ENCODE results near the gene C7orf33. TPM values are rescaled to one million over a fixed set of nuclear protein-coding genes. Genes with fewer than 3 reads are reported as not detected.

C7orf33 gene
- total and polyA plus RNA-seq, 2 experiments from 2014 or later: not detected

GRCh38 chr7:148615085-148615730 lies 24.6 kb downstream of the C7orf33 start:
- H3K4me3 ChIP-seq: no peak overlapping the region
- WGBS, 2 experiments (ENCODE audit: low coverage in 1 of 2, low lambda C conversion rate in 2 of 2, missing lambda C conversion rate in 2 of 2): 45 to 46% methylated on average over 6 of the region's 6 CpGs
- peaks cover 22% of the 10 kb centered on the region for H3K27me3 ChIP-seq (replicated peaks; ENCODE audit: insufficient read depth)

GRCh38 chr7:148620749-148621359 lies 30.3 kb downstream of the C7orf33 start:
- no peaks in the 10 kb centered on the region for H3F3A ChIP-seq (ENCODE audit: insufficient read depth)
- no peak for DNase-seq
- in situ Hi-C loops (cut with MboI): no loop called here

More at GRCh38 chr7:148615085-148615730, 24.6 kb downstream of the C7orf33 start:
- H3K36me3 ChIP-seq (ENCODE audit: low read depth): no peaks in the 10 kb centered on the region
- H3F3A ChIP-seq (ENCODE audit: insufficient read depth): no peaks in the 10 kb centered on the region
- H3K79me2 ChIP-seq (ENCODE audit: insufficient read depth): no peaks in the 10 kb centered on the region
- no peak overlapping the region for H3K4me2 ChIP-seq (ENCODE audit: unreplicated experiment)
- TF ChIP-seq EZH2phosphoT487 (IDR thresholded peaks at IDR 0.05; ENCODE audit: insufficient read depth, low read depth): no peak
- TF ChIP-seq EZH2 (IDR thresholded peaks at IDR 0.05; ENCODE audit: insufficient read depth, poor library complexity, severe bottlenecking): no peak
- no peak overlapping the region for H3K27ac ChIP-seq
- in situ Hi-C loops (cut with MboI): no loop called here
- H2AFZ ChIP-seq: no peak overlapping the region
- H3K9me2 ChIP-seq (ENCODE audit: insufficient read depth): no peaks in the 10 kb centered on the region
- no peak overlapping the region for H3K9ac ChIP-seq
- no peaks in the 10 kb centered on the region for H3K9me3 ChIP-seq (ENCODE audit: low read depth)
- no peaks in the 10 kb centered on the region for H4K20me1 ChIP-seq (ENCODE audit: insufficient read depth)
- no peaks in the 10 kb centered on the region for H3K4me1 ChIP-seq (ENCODE audit: insufficient read depth)
- no peak for DNase-seq

GRCh38 chr7:148621563-148621962 lies 31.0 kb downstream of the C7orf33 start:
- WGBS, 2 experiments (ENCODE audit: low coverage in 1 of 2, low lambda C conversion rate in 2 of 2, missing lambda C conversion rate in 2 of 2): 58 to 68% methylated on average over 1 of the region's 1 CpG

More at GRCh38 chr7:148620749-148621359, 30.3 kb downstream of the C7orf33 start:
- Histone ChIP-seq H2AFZ (no peak overlapping the region), H3K4me1 (ENCODE audit: insufficient read depth) (no peaks in the 10 kb centered on the region), H3K9me2 (ENCODE audit: insufficient read depth) (no peaks in the 10 kb centered on the region), H3K9ac (no peak overlapping the region), H3K36me3 (ENCODE audit: low read depth) (no peaks in the 10 kb centered on the region), H3K4me2 (ENCODE audit: unreplicated experiment) (no peak overlapping the region), H3K27me3 (replicated peaks; ENCODE audit: insufficient read depth) (peaks cover 28% of the 10 kb centered on the region), H3K9me3 (ENCODE audit: low read depth) (no peaks in the 10 kb centered on the region), H4K20me1 (ENCODE audit: insufficient read depth) (no peaks in the 10 kb centered on the region), H3K27ac (no peak overlapping the region), H3K79me2 (ENCODE audit: insufficient read depth) (no peaks in the 10 kb centered on the region), H3K4me3 (no peak overlapping the region)
- WGBS, 2 experiments (ENCODE audit: low coverage in 1 of 2, low lambda C conversion rate in 2 of 2, missing lambda C conversion rate in 2 of 2): 41 to 43% methylated on average over 6 of the region's 6 CpGs
- no peak for TF ChIP-seq EZH2phosphoT487 (IDR thresholded peaks at IDR 0.05; ENCODE audit: insufficient read depth, low read depth)
- no peak for TF ChIP-seq EZH2 (IDR thresholded peaks at IDR 0.05; ENCODE audit: insufficient read depth, poor library complexity, severe bottlenecking)

DNA sequence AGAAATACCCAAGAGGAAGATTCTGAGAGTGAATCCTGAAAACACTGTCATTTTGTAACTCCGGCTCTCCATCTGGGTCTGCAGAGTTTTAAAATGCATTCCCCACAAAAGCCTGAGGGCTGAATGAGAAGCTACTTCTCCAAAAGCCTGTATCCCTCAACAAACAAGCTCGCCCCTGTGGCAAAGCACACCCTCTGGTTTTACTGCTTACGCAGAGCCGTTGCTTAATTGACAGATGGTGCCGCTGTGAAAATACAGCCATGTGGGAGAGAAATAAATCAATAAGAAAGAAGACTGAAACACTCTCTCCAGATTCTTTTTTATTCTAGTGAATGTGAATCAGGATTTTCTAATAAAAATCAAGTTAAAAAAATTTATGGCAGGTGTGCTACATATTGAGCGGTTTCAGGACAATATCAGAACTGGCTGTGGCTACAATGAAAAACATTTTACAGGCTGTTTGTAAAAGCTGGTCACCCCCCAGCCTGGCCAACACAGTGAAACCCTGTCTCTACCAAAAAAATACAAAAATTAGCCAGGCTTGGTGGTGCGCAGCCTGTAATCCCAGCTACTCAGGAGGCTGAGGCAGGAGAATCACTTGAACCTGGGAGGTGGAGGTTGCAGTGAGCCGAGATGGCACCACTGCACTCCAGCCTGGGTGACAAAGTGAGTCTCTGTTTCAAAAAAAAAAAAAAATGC lies 32.5 kb downstream of the C7orf33 start:
- no peak overlapping the region for H3K4me3 ChIP-seq
- no peaks in the 10 kb centered on the region for H3K36me3 ChIP-seq (ENCODE audit: low read depth)
- no peak overlapping the region for H3K9ac ChIP-seq
- no peaks in the 10 kb centered on the region for H3K79me2 ChIP-seq (ENCODE audit: insufficient read depth)
- H4K20me1 ChIP-seq (ENCODE audit: insufficient read depth): no peaks in the 10 kb centered on the region
- no peak for DNase-seq
- no peaks in the 10 kb centered on the region for H3K9me2 ChIP-seq (ENCODE audit: insufficient read depth)
- in situ Hi-C loops (cut with MboI): no loop called here
- TF ChIP-seq EZH2phosphoT487 (IDR thresholded peaks at IDR 0.05; ENCODE audit: insufficient read depth, low read depth) (no peak), EZH2 (IDR thresholded peaks at IDR 0.05; ENCODE audit: insufficient read depth, poor library complexity, severe bottlenecking) (no peak)
- no peak overlapping the region for H3K27ac ChIP-seq
- no peaks in the 10 kb centered on the region for H3K9me3 ChIP-seq (ENCODE audit: low read depth)
- no peaks in the 10 kb centered on the region for H3K4me1 ChIP-seq (ENCODE audit: insufficient read depth)
- no peak overlapping the region for H3K4me2 ChIP-seq (ENCODE audit: unreplicated experiment)
- WGBS, 2 experiments (ENCODE audit: low coverage in 1 of 2, low lambda C conversion rate in 2 of 2, missing lambda C conversion rate in 2 of 2): 31 to 34% methylated on average over 8 of the region's 8 CpGs
- no peak overlapping the region for H2AFZ ChIP-seq
- H3F3A ChIP-seq (ENCODE audit: insufficient read depth): no peaks in the 10 kb centered on the region
- H3K27me3 ChIP-seq (replicated peaks; ENCODE audit: insufficient read depth): peaks cover 29% of the 10 kb centered on the region

More at GRCh38 chr7:148621563-148621962, 31.0 kb downstream of the C7orf33 start:
- Histone ChIP-seq H3K27ac (no peak overlapping the region), H2AFZ (no peak overlapping the region), H3K4me1 (ENCODE audit: insufficient read depth) (no peaks in the 10 kb centered on the region), H3K79me2 (ENCODE audit: insufficient read depth) (no peaks in the 10 kb centered on the region), H3K9me3 (ENCODE audit: low read depth) (no peaks in the 10 kb centered on the region), H3K36me3 (ENCODE audit: low read depth) (no peaks in the 10 kb centered on the region), H3K4me2 (ENCODE audit: unreplicated experiment) (no peak overlapping the region), H4K20me1 (ENCODE audit: insufficient read depth) (no peaks in the 10 kb centered on the region), H3F3A (ENCODE audit: insufficient read depth) (no peaks in the 10 kb centered on the region), H3K27me3 (replicated peaks; ENCODE audit: insufficient read depth) (peaks cover 29% of the 10 kb centered on the region), H3K9me2 (ENCODE audit: insufficient read depth) (no peaks in the 10 kb centered on the region), H3K9ac (no peak overlapping the region), H3K4me3 (no peak overlapping the region)
- in situ Hi-C loops (cut with MboI): no loop called here
- DNase-seq: no peak
- no peak for TF ChIP-seq EZH2 (IDR thresholded peaks at IDR 0.05; ENCODE audit: insufficient read depth, poor library complexity, severe bottlenecking)
- TF ChIP-seq EZH2phosphoT487 (IDR thresholded peaks at IDR 0.05; ENCODE audit: insufficient read depth, low read depth): no peak

All from GM23248 (cell line).